DMS 273 treated with DMSO at 0.1 percent for 48 hours (cell line): Measurements from ENCODE around the gene ZNHIT2.

Experiments used
- DNase-seq: peaks from one replicate; lab custom pipeline; 2025; lab: John Stamatoyannopoulos, UW

The ZNHIT2 gene

GRCh38 chr11:65071907-65072630 lies 45.4 kb downstream of the ZNHIT2 start:
- no peak for DNase-seq

DNA sequence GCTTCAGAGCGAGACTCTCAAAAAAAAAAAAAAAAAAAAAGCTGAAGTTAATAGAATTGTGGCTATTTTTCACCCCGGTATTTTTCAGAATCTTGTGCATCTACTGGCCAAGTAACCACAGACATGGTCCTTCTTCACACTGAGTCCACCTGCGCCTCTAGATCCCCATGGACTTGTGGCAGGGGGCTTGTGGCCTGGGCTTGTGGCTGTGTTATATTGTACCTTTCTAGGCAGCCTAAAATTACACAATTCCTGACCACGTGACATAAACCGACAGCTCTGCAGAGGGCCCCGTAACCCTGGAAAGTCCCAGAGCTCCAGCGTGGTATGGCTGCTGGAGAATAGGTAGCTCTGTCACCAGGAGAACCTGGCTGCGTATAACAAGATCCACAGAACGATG lies 48.3 kb downstream of the ZNHIT2 start:
- no peak for DNase-seq

DNA sequence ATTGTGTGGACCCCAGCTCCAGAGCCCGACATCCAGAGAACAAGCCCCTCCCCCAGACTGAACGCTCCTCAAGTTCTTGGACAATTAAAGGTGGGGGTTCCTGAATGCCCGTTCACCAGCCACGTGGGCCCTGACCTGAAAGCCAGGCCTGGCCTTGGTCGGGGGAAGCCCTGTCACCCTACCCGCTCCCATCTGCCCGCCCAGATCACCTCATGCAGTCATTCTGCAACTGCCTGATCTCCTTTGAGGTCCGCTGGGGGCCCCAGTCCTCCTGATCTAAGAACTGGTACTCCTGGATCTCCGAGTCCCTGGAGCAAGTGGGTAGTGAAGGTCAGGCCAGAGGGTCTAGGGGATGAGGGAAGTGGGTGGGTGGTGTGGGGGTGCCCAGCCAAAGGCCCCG lies 50.1 kb downstream of the ZNHIT2 start:
- no peak for DNase-seq

DNA sequence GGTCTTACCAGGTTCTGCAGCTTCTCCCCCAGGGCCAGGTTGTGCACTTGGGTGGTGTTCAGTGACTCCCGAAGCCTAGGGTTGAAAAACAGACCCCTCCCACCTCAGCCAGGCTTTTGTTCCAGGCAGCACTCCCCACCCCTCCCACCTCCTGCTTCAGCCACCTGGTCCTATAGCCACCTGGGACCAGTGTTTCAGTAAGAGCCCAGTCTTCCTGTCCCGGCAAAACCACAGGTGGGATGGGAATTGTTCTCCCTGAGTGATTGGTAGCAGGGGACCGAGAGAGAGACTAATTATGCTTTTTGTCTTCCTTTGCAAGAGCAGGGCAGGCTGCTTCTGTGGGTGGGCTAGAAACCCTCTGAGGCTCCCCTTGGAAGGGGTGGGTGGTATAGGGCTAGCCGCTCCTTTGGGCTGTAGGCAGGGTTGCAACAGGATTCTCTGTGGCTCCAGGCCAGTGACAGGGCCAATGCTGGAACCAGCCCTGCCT lies 50.7 kb downstream of the ZNHIT2 start:
- DNase-seq = no peak
